ENCODE measurements around the gene CENPE. TPM values are rescaled to one million over a fixed set of nuclear protein-coding genes. Genes with fewer than 3 reads are reported as not detected.

Gene CENPE
- total and polyA plus RNA-seq, 2 donors: 2.5 to 21.2 TPM

Other genes with a start within 250 kb of the CENPE start
- 4.3 TPM for gene SLC9B1, start 178.6 kb downstream of the CENPE start, total RNA-seq
- 2.4 TPM for gene SLC9B1, start 178.6 kb downstream of the CENPE start, polyA plus RNA-seq
- 6.4 TPM for gene SLC9B2, start 121.6 kb downstream of the CENPE start, total RNA-seq
- gene SLC9B2, start 121.6 kb downstream of the CENPE start, polyA plus RNA-seq: 4.7 TPM
- 80.2 TPM for gene BDH2, start 98.5 kb downstream of the CENPE start, total RNA-seq
- gene BDH2, start 98.5 kb downstream of the CENPE start, polyA plus RNA-seq: 81.6 TPM

Measured in thymus (tissue), 2 donors.